GM21737 (cell line): ENCODE results near the gene FAM107A.
"Not testable (repeated sequence)": the region's sequence is repeated elsewhere in the genome, so short reads cannot be mapped to it uniquely, and the experiment has no call there.

Experiments
- ATAC-seq: cut with Tn5 transposase; IDR thresholded peaks from one replicate; pipeline ENCODE4 v1.9.1; 2021; ENCODE audit warnings: mild to moderate bottlenecking, moderate library complexity; ENCODE audit not compliant: unreplicated experiment

Gene FAM107A

DNA sequence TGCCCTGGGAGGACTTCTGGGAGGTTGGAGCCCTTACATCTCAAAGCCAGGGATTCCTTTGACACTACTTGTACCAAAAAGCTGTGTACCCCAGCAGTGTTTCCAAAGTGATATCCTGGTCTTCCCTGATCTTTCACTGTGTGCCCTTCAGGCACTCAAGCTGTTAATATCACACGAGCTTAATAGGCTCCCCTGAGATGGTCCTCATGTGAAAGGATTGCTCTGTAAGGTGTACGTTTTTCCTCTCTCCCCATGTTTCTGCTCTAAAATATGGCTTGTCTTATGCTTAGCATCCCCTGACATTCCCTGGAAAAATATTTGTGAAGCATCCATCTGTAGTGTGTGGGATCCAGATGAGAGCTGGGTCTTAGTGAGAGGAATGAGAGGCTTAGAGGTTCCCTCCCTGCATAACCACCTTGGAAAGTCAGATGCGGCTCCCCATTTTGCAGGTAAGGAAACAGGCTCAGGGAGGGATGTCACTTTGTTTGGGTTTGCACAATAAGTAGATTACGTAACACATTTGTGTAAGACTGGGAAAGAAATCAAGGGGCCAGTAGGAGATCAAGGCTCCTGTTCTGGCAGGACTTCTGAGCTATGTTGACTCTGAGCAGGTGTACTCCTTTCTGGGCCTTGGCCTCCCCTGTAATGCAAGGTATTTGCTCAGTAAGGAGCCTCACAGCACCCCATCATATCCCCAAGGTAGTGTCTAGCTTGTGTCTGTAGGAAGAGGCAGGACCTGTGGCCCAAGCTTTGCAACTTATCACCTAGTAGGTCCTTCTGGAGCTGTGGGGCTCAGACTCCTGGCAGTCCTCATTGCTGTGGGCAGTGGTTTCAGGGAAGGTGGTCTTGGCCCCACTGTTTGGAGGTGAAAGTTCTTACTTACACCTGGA lies 39.5 kb downstream of the FAM107A start:
- no peak for ATAC-seq

DNA sequence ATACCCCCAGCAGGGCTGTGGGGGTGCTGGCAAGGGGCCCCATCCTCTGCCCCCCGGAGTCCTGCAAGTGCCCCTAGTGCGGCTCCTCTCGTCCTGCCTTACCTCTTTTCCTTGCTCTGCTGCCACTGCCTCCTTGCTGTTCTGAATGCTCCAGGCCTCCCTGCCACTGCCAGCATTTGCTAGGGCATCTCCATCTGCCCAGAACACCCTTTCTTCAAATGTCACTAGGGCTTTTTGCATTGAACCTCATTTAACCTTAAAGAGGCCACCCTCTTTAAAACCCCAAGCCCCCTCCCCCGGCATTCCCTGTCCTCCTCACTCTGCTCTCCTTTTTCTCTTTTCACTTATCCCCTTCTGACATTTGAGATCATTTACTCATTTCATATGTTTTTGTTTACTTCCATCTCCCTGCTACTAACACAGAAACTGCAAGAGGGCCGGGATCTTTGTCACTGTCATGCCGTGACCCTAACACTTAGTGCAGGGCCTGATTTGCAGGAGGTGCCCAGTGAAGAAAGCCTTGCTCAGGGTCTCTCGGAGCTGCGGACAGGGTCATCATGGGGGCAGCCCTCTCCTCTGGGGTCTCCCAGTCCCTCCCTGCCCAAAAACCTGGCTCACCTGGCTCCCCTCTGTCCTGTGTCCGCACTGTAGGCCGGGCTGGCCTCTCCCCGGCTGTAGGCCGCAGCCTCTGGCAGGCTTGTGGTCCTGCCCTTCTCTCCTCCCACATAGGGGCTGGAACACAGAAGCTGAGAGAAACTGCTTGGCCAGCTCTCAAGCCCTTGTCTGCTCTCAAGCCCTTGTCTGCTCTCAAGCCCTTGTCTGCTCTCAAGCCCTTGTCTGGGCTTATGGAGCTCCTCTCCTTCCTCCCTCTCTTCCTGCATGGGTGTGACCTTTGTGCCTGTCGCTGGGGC lies 40.4 kb downstream of the FAM107A start, which contains the start of gene ACOX2:
Gene ACOX2, minus strand, starts transcription at position 690 of the 911 bp plus-strand sequence. CDS start 2,084 bp downstream, outside the sequence.
- no peak for ATAC-seq

DNA sequence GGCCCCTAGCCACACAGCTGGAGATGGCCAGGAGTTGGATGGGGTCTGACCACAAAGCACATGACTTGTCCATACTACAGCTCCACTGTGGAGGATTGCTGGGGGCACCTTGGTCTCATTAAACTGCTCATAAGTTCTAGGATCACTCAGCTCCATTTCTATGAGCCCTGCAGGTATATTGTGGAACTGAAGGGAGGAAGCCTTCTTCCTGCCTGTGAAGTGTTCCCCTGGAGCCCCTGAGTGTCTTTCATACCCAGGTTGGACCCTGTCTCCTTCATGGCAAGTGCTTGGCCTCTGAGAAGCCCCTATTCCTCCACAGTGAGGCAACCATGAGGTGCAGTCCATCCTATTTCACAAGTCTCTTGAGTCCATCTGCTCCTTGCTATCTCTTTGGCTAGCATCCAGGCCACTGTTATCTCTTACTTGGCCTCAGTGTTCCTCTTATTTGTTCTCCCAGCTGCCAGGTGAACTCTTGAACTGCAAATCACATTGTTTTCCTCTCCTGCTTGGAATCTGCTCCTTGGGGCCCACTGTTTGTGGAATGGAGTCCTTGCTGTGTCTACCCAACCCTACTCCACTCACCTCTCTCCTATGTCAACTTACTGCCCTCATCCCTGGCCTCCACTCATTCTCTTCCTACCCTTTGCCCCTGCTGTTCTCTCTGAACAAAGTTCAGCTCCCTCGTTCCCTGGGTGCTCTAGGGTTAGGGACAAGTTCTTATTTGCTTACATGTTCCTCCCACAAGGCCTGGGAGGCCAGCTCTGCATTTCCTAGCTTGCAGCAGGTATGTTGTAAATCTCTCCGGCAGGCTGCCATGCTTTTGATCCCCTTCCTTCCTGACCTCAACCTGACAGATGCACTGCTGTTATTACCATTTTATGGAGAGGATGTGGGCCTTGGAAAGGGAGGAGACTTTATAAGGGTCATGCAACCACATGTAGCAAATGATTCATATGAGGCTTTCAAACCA lies 41.4 kb downstream of the FAM107A start:
- no peak for ATAC-seq

DNA sequence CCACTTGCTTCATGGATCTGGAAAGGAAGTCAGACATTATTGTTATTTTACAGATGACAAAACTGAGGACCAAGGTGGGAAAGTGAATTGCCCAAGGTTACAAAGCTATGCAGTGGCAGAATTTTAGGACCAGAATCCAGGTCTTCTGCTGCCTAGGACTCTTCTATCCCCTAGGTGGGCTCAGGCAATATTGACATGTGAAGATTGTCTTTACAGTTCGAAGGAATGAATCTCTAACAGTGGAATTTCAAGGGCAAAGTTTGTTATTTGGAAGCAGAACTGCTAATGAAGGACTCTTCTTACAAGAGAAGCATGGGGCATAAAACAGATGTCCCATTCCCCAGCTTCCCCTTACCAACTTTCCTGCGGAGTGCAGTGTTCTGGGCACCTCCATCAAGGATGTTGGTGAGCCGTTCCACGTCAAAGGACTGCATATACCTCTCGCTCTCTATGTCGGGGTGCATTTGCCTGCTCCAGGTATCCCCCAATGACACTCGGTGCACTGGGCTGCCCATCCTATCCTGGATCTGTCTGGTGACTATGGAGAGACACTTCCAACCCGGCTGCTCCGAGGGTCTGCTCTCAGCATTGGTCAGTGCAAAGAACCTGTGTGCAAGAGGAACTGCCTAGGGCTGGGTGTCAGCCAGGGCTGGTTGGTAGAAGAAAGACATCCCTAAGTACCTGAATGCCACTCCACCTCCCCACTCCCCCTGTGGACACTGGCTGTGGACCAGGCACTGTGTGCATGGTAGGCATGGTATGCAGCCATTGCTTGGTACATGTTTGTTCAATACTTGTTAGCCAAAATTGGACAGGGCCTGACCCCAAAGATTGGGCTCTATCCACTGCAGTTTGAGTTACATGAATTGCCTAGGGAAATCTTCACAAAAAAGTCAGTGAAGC lies 42.3 kb downstream of the FAM107A start:
- no peak for ATAC-seq

DNA sequence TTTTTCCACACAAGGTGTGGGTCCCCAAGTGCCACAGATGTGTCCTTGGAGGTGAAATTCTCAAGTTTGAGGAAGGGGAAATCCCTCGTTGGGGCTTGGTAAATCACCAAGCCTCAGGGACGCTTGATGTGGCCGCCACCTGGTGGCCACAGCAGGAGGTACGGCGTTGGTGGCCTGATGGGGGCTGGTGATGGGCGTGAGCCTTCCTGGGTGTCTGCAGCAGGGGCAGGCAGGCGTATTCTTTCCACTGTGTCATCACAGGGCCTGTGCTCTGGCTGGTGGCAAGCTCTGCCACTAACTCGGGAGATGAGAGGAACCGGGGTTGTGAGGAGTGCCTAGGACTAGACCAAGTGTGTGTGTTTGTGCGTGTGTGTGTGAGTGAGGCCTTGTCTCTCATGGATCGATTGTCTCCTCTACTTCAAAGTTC lies 44.4 kb downstream of the FAM107A start:
- peak; percentile 91 for ATAC-seq

DNA sequence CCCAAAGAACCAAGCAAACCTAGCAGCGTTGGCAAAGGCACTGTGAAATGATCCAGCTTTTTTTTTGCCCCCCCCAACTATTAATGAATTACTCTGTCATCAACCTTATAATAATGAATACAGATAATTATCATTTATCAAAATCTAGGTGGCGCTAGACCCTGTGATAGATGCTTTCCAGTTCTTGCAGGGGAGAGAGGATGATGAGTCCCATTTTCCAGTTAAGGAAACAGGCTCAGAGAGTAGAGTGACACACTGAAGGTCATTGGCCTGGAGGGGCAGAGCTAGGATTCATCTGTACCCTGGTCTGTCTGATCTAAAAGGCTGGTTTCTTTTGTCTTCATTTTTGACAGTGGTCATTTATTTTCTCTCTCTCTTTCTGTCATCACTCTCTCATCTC lies 45.2 kb downstream of the FAM107A start:
- no peak for ATAC-seq

DNA sequence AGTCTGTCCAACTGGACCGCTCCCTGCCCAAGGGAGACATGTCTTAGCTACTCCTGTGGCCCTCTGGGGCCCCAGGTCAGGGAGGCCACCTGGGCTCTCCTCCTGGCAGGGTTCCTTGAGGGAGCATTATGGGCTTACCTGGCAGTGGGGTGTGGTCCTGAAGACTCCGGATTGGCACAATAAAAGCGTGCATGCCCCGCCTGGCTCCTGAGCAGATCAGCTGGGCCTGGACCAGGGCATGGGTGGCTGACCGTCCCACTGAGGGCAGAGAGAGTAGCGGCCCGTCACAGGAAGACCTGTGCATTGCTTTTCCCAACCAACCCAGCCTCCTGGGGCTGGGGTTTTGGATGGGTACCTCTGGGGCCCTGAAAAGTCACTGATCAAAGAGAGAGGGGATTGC lies 45.6 kb downstream of the FAM107A start:
- no peak for ATAC-seq

DNA sequence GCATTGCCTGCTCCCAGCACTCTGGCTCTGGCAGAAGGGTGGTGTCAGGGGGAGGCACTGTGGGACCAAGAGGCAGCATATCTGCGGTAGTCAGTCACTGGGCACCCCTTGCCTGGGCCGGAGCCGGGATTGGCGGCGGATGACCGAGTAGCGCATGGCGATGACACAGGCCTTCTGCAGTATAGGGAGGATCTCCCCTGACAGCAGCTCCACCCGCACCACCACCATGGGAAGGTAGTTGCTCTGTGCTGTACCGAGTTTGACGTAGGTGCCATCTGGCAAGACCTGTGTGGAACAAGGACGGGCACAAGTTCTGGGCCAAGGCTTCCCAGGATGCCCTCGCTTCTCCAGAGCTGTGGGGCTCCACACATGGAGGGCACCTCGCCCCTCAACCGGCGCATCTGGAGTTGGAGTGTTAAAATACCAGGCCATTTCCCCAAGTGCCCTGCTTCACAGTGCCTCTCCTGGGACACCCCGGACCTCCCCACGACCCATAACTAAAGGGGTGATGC lies 46.8 kb downstream of the FAM107A start:
- ATAC-seq: no peak

DNA sequence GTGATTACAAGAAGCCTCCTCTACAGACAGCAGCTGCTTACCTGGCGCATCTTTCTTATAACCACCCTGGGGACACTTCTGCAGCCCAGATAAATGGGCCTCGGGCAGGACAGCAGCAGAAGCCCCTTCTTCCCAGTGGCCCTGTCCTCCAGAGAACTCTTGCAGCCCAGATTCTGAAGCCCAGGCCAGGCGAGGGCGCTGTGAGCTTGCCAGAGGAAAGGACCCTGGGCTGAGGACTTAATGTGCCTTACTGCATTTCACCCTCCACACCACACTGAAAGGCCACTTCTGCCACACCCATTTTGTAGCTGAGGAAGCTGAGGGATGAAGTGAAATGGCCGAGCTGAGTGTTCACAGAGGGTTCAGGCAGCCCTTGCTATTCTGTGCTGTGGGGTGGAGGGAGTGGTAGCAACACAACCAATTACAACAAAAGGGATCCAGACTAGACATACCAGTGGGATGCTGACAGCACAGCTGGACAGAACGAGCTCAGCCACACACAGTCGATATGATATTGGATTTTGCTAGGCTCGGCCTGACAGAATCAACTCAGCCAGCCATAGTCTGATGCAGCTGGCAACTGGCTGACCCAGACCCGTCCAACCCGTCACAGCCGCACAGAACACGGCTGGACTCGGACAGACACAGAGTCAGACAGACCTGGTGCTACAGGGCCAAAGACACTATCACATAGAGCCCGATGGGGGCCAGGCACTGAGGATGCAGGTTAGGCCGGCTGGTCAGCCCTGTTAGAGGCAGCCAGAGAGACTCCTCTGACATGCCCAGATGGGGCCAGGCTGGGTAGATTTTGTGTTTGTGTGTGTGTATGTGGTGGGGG lies 47.5 kb downstream of the FAM107A start:
- ATAC-seq: no peak

DNA sequence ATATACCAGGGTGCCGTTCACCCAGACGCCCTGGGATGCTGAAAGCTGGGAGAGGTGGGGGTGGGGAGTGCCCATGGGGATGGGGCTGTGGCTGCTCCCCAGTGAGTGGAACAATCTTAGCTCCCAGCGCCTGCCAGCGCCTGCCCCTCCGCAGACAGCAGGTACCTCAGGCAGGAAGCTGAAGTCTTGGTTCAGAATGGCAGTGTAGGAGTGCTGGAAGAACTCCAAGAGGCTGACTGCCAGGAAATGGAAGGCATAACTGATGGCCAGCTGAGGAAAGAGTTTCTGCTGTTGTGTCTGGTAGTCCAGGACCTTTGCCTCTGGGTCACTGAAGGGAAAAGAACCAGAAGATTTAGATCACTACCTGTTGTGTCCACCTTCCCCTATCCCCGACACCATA lies 48.6 kb downstream of the FAM107A start:
- ATAC-seq: no peak

DNA sequence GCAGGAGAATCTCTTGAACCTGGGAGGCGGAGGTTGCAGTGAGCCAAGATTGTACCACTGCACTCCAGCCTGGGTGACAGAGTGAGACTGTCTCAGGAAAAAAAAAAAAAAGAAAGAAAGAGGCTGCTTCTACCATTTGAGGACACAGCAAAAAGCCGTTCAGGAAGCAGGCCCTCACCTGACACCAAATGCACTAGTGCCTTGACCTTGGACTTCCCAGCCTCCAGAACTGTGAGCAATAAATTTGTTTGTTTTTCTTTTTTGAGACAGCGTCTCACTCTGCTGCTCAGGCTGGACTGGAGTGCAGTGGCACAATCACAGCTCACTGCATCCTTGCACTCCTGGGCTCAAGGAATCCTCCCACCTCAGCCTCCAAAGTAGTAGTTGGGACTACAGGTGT lies 49.8 kb downstream of the FAM107A start:
- ATAC-seq: not testable (repeated sequence)

DNA sequence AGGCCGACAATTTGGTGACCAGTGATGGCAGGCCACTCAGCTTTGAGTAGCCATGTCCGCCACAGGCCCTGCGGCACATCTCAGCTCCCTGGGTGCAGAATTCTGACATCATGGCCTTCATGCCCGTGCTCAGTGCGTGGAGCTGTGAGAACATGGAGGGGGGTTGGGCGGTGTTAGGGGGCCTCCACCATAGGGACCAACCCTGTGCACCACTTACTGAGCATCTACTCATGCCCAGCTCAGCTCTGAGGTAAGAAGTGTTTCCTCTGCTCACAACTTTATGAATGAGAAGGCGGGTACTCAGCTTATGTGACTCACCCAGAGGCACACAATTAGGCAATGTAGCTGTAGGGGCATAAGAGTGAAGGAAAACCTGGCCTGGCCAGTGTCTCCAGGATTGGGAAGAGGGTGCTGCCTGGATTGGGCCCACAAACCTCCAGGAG lies 50.7 kb downstream of the FAM107A start:
- no peak for ATAC-seq

DNA sequence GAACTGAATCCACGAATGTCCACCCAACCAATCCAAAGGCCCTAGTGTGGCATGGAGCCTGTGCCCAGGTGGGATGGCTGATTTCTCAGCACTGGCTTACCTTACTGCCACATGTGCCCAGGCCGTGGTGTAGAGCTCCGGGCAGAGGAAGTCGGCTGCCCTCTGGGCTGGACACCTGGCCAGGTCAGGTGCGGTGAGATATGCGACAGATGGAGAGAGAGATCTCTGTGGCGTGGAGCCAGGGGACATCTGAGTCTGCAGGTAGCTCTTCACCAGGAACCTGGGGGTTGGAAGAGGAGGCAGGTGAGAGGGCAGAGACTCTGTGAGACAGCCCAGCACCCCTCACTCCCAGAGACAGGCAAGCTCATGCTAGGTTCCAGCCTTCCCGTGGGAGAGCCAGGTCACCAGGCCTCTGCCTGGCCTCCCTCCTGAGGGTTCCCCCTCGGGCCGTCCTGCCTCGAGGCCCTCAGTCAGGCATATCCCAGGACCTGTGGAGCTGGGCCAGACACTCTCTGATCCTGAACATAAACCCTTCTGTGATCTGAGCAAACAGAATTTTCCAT lies 52.8 kb downstream of the FAM107A start:
- no peak for ATAC-seq

DNA sequence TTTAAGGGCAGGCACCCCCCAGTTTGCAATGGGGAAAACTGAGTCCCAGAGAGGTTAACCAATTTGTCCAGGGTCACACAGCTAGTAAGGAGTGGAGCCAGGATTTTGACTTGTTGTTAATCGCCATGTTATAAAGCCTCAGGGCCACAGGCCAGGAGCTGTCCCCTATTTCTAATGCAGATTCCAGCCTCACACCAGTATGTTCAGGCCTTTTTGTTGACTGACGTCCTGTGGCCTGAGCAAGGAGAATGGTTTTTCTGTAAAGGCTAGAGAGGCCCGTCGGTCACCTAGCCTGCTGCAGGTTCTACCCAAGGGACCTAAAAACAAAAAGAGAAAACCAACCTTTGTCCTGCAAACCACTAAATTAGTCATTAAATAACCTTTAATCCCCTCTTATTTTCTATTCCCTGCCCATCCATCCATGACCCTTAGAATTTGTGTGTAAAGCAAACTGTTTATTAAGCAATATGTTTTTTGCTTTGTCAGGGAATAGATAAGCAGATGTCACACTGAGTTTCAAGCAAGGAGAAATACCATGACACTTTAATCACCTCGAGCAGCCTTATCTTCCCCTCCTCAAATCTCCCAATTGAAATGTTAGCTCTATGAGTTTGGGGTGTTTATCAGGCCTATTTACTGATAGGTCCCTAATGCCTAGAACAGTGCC lies 54.3 kb downstream of the FAM107A start:
- no peak for ATAC-seq

DNA sequence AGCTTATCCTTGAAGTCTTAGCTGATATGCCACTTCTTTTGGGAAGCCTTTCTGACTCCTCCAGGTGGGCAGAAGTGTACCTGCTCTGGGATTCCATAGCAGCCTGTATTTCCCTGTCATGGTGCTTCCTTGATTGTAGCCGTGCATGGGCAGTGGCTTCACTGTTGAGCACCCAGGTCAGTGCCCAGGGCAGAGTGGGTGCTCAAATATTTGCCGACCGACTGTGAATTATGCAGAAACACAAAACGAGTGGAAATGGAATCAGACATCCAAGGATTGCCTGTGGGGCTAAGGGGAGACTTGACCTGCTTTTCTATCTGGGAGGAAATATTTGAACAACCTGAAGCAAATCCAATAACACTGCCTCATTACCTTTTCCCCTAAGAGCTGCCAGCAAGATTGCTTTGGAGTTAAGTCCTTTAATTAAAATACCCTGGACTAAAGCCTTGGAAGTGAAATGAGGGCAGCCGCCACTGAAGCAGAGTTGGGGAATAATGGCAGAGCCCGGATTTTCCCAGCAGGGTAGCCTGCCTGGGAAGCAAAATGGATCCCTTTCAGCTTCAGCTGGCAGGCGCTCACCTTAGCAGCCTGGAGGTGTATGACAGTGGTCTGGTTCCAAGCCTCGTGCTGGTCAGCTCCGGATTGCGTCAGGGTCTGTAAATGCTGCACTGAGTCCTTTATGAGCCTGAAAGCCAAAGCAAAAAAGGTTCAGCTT lies 55.1 kb downstream of the FAM107A start:
- ATAC-seq: no peak

DNA sequence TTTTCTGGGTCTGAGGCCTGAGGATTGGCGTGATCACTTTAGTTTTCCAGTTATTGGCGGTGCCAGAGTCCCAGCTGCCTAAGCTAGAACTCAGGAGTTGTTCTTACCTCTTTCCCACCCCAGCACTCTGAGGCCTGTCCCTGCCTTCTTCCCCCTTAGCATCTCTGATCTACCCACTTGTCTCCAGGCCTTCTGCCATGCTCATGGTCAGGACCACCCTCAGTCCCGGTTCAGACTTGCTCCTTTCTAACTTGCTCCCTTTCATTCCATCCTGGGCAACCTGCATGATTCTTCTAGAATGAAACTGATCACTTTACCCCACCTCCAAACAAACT lies 55.9 kb downstream of the FAM107A start:
- ATAC-seq: no peak
